CD4-positive, alpha-beta T cell treated with Interleukin-4 for 4 hours (primary cell): Measurements from ENCODE around the gene AVEN.
"Not testable (repeated sequence)": the region's sequence is repeated elsewhere in the genome, so short reads cannot be mapped to it uniquely, and the experiment has no call there.

Experiments used
- DNase-seq: peaks from one replicate; pipeline ENCODE4 v3.0.0-alpha.2; 2020

The AVEN gene

DNA sequence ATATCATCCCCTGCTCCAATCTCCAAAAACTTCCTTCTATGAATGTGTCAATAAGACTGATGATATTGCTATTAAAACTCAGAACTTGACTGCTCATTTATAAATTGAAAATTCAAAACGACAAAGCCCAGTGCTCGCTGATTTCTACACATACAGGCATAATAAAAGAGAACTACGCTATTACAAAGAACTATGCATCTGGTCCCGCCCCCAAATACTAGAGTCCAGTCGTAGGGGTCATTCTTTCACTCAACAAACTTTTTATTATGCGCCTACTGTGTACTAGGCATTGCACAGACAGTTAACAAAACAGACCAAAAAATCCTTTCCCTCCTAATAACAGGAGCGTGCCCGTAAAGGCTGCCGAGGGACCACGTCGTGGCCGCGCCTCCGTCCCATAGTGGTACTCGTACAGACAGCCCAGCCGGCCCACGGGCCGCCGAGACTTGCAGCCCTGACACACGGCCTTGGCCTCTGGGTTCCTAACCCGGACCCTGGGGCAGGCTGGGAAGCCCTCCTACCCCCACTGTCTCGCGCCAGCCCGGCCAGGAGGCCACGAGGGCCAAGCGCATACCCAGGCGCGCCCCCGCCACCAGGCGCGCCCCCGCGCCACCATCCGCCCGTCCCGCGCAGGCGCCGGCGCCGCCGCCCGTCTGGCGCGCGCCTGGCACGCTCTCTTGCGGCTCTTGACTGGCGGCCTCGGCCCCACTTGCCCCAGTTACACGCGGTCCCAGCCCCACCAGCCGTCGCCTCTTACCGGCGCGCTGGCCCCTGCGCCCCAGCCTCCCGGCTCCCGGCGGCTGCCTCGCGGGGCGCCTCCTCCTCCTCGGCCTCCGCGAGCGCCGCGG lies 757 bp downstream of the AVEN start:
- DNase-seq, result peak; percentile 68

DNA sequence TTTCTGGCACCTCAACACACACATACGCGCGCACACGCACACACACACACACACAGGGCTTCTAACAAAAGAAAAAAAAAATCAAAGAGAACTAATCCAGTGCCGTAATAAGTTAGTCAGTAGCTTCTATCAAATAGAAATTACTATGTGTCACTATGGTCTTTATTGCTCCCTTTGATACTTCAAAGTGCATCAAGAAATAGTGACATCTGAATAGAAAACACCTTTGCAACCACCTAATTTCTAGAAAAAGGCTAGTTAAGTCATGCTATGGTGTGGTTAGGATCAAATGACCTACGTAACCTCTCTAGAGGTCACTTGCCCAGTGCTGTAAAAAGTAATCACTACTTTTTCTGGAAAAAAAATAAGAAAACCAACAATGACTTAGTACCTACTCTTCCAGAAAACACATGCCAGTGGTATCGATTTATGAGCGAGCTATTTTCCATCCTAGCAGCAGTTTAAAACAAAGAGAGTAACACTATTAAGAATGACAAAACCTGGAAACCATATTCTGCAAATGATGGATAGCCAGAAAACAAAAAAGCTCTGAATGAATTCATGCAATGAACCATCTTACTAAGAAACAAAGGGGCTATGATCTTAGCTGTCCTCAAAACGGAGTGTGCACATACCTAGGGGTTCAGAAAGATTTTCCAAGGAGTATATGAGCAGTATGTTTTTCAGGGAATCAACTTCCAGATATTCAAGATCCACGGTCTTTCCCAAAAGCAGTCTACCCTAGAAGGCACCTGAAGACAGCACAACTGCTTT lies 6.8 kb downstream of the AVEN start:
- no peak for DNase-seq

DNA sequence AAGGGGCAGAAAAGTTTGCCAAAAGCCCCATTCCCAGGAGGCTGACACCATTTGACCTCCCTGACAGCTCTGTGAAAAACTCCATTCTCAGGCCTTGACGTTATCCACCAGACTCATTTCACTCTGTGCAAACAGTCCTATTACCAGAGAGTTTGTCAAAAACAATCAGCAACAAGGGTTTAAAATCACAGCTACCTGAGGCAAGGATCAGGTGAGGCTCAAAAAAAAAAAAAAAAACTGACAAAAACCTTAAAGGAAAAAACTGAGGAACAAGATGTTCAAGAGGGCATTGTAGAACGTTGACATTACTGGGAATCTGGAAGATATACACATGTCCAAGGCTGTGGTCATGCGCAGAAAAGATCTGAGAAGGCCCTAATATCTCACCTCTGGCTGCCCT lies 11.4 kb downstream of the AVEN start:
- DNase-seq, result no peak

DNA sequence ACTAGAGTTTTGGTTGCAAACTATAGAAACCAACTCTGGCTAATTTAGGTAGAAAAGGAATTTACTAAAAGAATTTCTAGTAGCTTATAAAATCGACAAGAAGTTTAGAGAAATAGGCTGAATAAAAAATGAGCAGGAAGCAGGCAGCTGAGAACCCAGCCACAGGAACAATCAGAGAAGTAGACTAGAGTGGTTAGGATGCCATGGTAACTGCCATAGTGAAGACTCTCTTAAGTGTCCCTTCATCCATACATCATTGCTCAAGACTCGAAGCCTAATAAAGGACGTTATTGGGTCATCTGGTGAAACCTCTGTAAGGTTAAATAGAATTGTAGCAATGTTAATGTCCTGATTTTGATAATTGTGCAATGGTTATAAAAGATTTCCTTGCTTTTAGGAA lies 13.8 kb downstream of the AVEN start:
- no peak for DNase-seq

DNA sequence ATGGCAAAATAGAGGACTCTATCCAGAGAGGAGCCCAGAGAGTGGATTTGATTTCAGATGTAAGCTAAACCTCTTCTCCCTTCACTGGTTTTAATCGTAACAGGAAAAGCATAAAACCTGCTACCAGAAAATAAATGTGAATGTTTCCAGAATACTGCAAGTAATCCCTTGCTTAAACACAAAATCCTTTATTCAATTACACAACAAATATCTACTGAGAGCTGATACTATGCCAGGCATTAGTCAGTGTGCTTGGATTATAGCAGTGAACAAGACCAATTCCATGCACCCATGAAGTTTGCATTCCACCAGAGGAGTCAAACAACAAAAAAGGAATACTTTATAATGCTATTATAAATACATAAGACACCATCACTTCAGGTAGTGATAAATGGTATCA lies 15.1 kb downstream of the AVEN start:
- DNase-seq, result no peak

DNA sequence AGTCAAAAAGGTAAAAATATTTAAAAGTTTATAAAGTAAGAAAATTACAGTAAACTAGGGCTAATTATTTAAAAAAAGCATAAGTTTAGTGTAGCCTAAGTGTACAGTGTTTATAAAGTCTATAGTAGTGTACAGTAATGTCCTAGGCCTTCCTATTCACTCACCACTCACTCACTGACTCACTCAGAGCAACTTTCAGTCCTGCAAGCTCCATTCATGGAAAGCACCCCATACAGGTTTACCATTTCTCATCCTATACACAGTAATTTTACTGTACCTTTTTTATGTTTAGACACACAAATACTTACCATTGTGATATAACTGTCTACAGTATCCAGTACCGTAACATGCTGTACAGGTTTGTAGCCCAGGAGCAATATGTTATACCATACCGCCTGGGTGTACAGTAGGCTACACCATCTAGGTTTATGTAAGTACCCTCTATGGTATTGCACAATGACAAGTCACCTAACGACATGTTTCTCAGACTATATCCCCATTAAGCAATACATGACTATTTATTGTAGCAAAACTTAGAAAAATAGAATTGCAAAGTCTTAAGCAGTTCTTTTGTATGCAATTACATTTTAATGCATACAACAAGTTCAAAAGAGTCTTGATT lies 19.5 kb downstream of the AVEN start:
- no peak for DNase-seq

DNA sequence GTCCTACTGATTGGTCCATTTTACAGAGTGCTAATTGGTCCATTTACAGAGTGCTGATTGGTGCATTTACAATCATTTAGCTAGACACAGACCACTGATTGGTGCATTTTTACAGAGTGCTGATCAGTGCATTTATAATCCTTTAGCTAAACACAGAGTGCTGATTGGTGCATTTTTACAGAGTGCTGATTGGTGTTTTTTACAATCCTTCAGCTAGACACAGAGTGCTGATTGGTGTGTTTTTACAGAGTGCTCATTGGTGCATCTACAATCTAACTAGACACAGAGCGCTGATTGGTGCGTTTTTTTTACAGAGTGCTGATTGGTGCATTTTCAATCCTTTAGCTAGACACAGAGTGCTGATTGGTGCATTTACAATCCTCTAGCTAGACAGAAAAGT lies 20.3 kb downstream of the AVEN start:
- not testable (repeated sequence) for DNase-seq

DNA sequence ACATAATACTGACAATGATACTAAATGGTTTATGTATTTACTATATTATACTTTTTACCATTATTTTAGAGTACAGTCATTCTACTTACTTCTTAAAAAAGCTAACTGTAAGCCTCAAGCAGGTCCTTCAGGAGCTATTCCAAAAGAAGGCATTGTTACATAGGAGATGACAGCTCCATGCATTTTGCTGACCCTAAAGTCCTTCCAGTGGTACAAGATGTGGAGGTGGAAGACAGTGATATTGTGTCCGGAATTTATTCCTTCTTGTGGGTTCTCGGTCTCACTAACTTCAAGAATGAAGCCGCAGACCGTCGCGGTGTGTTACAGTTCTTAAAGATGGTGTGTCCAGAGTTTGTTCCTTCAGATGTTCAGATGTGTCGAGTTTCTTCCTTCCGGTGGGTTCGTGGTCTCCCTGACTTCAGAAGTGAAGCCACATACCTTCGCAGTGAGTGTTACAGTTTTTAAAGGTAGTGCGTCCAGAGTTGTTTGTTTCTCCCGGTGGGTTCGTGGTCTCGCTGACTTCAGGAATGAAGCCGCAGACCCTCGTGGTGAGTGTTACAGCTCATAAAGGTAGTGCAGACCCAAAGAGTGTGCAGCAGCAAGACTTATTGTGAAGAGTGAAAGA lies 20.9 kb downstream of the AVEN start:
- DNase-seq, result peak; percentile 11

DNA sequence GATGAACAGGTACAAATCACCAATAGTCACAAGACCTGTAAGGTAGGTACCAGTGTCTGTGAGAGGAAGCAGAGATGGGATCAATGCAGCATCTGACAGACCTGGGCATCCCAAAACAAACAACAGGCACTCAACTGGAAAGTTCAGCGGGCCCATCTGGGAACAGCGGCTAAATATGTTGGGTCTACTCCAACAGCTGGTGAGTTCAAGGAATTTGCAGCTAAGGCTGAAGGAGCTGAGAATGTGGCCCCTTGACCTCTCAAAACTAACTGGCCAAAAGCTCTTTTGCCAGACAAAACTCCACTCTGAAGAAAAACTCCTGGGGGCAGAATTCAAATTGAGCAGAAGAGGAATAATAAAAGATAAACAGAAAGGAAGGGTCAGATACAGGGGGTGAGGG lies 24.4 kb downstream of the AVEN start:
- DNase-seq, result no peak

DNA sequence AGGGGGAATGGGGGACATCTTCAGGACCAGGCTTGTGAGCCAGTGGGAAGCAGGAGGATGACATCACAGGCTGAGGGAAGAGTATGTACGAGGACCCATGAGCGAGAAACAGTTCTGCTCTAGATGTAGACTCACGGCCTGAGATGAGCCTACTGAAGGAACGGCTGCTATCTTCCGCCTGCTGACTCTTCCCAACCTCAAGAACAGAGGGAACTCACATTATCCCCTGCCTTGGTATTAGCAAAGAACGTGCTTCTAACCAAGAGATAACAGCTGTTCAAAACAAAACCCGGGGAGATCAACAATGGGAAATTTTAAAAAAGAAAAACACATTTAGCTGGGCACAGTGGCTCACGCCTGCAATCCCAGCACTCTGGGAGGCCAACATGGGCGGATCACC lies 25.3 kb downstream of the AVEN start:
- no peak for DNase-seq

DNA sequence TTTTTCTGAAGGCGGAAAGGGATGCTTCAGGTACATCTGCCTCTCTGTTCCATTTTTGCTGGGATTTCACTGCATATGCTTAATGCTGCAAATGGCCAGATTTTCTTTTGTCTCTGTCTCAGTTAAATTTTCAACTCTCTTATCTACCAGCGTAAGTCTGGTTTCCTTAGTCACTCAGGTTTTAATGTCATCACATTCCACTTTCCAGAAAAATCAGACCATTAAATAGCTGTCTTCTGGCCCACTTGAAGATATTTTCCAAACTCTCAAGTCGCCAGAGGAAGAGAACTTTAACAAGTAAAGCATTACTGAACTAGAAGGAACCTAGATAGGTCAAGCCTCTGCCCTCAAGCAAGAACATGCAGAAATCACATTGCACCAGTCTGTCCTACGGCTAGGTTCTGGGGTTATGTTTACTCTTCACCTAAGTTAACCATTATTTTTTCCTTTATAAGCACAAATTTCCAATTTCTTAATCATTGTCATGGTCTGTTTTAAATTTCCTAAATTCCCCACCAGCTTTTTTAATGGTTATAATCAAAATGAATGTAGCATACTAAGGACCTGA lies 26.5 kb downstream of the AVEN start:
- DNase-seq, result no peak

DNA sequence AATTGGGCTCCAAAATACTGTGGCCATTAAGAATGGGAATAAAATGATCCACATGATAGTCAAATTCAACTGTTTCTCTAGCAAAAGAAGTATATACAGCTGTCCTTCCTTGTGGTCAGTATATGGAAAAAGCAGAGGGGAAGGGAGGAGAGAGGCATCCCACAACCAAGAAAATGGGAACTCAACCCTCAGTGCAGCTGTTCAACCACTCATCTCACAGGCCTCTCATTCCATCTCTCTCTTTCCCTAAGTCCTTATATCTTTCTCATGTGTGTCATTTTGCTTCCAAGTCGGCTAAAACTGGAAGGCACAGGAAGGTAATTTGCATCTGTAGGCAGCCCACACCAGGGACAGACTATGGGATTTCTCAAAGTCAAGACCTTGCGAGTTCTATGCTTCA lies 27.5 kb downstream of the AVEN start:
- no peak for DNase-seq

DNA sequence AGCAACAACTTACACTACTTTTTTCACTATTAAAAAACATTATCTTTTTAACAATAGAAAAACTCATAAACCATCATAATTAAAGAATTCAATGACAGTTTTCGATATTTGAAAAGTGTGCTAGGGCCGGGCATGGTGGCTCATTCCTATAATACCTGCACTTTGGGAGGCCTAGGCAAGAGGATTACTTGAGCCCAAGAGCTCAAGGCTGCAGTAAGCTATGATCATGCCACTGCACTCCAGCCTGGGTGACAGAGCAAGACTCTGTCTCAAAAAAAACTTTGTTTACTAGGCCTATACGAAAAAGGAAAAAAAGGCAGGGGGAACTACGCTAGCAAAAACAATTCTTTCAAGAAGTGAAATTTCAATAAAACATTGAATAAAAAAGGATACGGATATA lies 28.1 kb downstream of the AVEN start:
- no peak for DNase-seq

DNA sequence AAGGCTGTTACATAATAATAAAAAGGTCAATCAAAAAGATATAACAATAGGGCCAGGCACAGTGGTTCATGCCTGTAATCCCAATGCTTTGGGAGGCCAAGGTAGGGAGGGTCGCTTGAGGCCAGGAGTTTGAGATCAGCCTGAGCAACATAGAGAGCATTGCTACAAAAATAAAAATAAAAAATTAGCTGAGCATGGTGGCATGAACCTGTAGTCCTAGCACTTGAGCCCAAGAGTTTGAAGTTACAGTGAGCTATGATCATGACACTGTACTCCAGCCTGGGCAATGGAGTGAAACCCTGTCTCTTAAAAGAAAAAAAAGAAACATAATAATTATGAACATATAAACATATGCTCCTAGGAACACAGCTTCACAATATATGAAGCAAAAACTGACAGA lies 29.3 kb downstream of the AVEN start:
- DNase-seq, result no peak

DNA sequence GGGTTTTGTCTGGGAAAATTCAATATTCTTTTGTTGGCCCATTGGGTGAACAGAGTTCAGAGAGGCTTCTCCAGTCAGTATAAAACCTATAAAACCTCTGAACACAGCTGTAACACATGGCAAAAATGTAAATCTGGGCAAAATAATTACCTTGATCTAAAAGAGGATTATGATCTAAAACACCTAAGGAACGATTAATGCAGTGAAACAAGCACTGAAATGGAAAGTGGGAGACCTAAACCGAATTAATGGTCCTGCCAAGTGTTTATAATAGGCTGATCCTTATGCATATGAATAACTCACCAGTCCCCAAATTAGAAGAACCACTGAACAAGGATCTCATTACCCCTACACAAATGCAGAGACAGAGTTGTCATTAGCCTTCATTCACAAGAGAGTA lies 32.6 kb downstream of the AVEN start:
- no peak for DNase-seq

DNA sequence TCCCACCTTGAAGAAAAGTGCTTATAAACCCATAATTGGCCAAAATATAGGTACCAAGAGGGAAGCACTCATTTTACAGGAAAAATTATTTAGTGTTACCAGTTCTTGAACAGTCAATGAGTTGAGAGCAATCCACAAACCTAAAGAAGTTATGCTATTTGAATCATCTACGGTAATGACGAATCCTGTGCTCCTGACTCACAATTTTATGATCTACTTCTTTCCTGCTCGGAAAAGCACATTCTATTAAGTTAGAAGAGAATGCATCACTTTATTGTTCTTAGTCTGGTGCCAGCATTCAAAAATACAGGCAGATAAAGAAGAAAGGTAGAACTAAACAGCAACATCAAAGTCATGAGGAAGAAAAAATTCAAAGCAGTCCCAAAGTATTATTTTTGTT lies 37.5 kb downstream of the AVEN start:
- no peak for DNase-seq

DNA sequence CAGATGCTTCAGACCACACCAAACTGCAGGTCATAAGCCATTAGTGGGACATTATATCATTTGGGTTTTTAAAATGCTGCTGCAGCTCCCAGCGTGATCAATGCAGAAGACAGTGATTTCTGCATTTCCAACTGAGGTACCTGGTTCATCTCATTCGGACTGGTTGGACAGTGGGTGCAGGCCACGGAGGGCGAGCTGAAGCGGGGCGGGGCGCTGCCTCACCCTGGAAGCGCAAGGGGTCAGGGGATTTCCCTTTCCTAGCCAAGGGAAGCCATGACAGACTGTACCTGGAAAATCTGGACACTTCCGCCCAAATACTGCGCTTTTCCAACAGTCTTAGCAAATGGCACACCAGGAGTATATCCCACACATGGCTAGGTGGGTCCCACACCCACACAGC lies 43.3 kb downstream of the AVEN start:
- DNase-seq, result not testable (repeated sequence)

DNA sequence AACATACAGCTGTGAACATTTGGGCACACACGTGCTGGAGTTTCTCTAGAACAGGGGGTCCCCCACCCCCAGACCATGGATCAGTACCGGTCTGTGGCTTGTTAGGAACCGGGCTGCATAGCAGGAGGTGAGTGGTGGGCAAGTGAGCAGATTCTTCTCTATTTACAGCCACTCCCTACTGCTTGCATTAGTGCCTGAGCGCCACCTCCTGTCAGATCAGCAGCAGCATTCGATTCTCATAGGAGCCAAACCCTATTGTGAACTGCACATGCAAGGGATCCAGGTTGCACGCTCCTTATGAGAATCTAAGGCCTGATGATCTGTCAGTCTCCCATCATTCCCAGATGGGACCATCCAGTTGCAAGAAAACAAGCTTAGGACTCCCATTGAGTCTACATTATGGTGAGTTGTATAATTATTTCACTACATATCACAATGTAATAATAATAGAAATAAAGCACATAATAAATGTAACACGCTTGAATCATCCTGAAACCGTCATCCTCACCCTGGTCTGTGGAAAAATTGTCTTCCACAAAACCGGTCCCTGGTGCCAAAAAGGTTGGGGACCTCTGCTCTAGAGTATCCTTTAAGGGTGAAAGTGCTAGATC lies 44.9 kb downstream of the AVEN start:
- no peak for DNase-seq

DNA sequence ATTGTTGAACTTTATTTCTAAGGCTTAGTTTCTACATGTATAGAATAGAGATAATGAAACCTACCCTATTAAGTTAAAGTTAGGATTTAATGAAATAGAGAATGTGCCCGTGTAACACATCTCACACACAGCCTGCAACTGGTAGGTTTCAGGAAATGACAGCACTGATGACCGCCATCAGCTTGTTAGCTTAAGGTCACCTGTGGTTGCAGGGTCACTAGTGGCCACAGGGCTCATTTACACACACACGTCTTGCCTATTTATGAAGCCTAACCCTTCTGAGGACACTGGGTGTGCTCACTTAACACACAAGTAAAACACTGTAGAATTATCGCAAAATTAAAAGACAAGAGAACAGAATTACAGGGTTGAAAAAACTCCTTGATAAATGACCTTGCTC lies 50.6 kb downstream of the AVEN start:
- no peak for DNase-seq

DNA sequence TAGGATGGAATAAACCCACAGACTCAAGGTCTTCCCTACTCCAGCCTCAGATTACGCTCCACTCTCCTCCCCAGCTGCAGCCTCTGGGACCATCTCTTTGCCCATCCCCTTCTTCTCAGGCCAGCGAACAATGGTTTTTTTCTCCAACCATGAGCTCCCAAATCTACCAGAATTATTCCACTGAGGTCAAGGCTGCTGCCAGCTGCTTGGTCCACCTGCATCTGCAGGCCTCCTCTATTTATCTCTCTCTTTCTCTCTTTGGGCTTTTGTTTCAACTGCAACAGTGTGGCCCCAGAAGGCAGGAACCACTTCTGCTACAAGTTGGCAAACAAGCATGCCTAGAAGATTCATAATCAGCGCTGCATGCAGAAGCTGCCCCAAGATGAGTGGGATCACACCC lies 51.6 kb downstream of the AVEN start:
- no peak for DNase-seq

DNA sequence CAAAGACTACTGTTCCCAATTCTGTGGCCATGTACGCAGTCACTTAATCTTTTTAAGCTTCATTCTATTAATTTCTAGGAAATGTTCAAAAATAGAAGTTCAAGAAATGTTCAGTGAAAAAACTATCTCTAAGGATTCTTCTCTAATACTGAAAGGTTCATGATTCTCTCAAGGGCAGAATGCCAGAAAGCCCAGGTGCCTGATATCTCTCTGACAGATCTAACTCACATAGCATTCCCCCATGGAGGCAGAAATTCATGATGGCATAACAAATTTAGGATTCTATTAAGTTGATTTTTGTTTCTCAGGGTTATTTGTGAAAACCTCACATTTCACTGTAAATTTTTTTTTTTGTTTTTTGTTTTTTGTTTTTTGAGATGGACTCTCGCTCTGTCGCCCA lies 53.3 kb downstream of the AVEN start:
- no peak for DNase-seq

DNA sequence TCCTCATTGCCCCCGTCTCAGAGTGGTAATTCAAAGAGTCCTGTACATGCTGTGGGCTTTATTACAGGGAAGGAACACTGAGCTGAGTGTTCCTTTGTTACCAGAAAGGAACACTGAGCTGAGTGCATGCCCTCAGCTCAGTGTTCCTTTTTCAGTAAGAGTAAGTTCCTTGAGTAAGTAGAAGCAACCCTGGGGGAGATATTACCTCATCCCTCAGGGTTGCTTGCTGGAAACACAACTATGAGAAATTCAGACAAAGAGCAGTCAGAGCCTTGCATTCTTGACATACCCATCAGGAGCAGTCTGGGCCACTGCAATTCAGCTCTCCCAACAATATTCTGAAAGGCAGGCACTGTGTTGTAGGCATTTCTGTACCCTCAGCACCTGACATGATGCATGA lies 53.7 kb downstream of the AVEN start:
- DNase-seq, result no peak

DNA sequence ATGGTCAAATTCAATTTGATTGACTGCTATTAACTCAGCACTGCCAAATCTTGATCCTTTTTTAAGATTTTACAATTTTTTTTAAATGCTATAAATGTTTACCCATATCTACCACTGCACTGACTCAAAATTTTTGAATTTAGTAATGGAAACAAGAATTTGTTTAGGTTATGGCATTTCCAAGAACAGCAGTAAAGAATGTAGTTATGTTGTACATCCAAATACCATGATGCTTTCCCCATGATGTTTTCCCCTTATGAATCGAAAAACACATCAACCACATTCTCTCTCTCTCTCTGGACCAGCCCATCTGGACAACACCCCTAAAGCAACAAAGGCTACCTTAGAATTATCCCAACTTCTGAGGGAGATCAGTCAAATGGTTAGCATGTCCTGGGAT lies 56.5 kb downstream of the AVEN start:
- DNase-seq, result no peak
